HG02610 (cell line): ENCODE results near the gene ALG12.

ENCODE experiments used
- ATAC-seq: cut with Tn5 transposase; IDR thresholded peaks from one replicate; pipeline ENCODE4 v1.9.1; 2021; ENCODE audit warnings: mild to moderate bottlenecking, moderate library complexity; ENCODE audit not compliant: unreplicated experiment

The ALG12 gene

GRCh38 chr22:49933236-49934159 lies 15.3 kb upstream of the ALG12 start:
- no peak for ATAC-seq

GRCh38 chr22:49930596-49931412 lies 12.6 kb upstream of the ALG12 start:
- ATAC-seq: no peak

GRCh38 chr22:49929994-49930575 lies 11.8 kb upstream of the ALG12 start:
- no peak for ATAC-seq

GRCh38 chr22:49929211-49929979 lies 11.2 kb upstream of the ALG12 start:
- no peak for ATAC-seq

GRCh38 chr22:49928555-49929210 lies 10.4 kb upstream of the ALG12 start:
- no peak for ATAC-seq

- ATAC-seq: no peak
Measured at GRCh38 chr22:49928185-49928495, 9.9 kb upstream of the ALG12 start.

GRCh38 chr22:49927483-49928184 lies 9.4 kb upstream of the ALG12 start:
- ATAC-seq: no peak

- no peak for ATAC-seq
Measured at GRCh38 chr22:49926916-49927315, 8.7 kb upstream of the ALG12 start.

- ATAC-seq: no peak
Measured at GRCh38 chr22:49925525-49926128, 7.4 kb upstream of the ALG12 start.

- ATAC-seq: no peak
Measured at GRCh38 chr22:49924113-49924833, 6.0 kb upstream of the ALG12 start.

- no peak for ATAC-seq
Measured at GRCh38 chr22:49923445-49923844, 5.2 kb upstream of the ALG12 start.

- no peak for ATAC-seq
Measured at GRCh38 chr22:49922926-49923325, 4.7 kb upstream of the ALG12 start.

GRCh38 chr22:49922484-49922883 lies 4.2 kb upstream of the ALG12 start:
- ATAC-seq: no peak

GRCh38 chr22:49921508-49922278 lies 3.5 kb upstream of the ALG12 start:
- ATAC-seq: no peak

- no peak for ATAC-seq
Measured at GRCh38 chr22:49920859-49921258, 2.6 kb upstream of the ALG12 start.

GRCh38 chr22:49918911-49919881 lies 958 bp upstream of the ALG12 start:
- no peak for ATAC-seq

GRCh38 chr22:49916831-49917230 lies 1.4 kb downstream of the ALG12 start:
- ATAC-seq: no peak
